Measurements from ENCODE around the gene SGSM2. TPM values are rescaled to one million over a fixed set of nuclear protein-coding genes. Genes with fewer than 3 reads are reported as not detected.

The SGSM2 gene
- total RNA-seq, 1 experiment from 2014 or later: 26.5 TPM

DNA sequence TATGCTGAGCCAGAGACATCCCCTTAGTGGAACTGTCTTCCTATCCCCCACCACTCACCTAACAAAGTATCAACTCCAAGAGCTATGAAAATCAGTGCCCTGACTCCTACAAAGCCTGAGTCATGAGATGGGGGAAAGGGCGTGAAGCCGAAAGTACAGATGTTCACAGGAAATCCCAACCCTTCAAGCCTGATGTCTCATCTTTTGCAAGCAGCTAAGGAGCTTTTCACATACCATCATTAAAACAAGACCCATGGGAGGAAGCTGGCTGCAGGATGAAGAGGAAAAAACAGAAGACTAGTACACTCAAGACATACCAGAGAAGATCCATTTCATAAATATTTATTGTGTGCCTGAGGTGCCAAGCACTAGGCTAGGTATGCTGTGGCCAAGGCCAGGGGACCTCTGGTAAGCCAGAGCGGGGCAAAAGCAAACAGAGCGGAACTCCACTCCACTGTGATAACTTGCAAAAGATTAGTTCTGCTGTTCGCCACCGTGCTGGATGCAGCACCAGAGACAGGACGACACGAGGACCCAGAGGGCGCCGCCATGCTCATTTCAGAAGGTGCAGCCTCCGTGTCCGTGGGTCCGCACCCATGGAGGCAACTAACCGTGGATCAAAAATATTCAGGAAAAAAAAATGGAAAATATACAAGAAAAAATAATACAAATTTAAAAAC is 68.1 kb downstream of the SGSM2 start:
- POLR2A ChIA-PET: interaction anchor here (0.7 to 5.6 kb wide), 8 partner anchors 10 to 106 kb away, joined by 3 to 77 read pairs (median 9); partner anchors contain the start of genes METTL16 and TSR1

DNA sequence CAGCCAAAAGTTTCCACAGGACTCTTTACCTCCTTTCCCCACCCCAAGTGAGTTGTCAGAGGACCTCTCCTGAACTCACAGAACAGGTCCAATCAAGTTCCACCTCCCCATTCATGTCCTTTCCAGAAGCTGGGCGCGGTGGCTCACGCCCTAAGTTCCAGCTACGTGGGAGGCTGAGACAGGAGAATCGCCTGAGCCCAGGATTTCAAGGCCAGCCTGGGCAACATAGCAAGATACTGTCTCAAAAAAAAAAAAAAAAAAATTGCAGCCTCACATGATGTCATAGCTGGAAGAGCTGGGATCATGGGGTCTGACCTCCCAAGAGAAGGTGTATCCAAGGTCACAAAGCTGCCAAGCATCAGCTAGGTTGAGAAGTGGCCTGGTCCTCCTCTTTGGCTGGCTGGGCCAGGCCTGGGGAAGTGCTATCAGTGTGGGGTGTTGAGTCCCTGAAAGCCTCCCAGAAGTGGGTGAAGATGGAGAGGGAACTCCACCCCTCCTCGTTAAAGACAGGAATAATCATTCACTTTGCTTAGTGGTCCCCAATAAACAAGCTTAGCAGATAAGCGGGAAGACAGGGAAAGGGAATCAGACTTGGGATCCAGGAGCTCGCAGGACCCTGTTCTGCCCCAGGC is 69.1 kb downstream of the SGSM2 start:
- DNase-seq (ENCODE audit: unreplicated experiment): peak; percentile 69
- CTCF ChIA-PET: interaction anchor here (0.5 to 14.4 kb wide), 10 partner anchors 9 to 1350 kb away, joined by 3 to 309 read pairs (median 4); no protein-coding TSS in a partner anchor
- Mint-ChIP-seq H3K4me1 (ENCODE audit: insufficient read depth, unreplicated experiment) (peaks cover 36% of the 10 kb centered on the region), H3K36me3 (ENCODE audit: insufficient read depth, unreplicated experiment) (peaks cover 6% of the 10 kb centered on the region), H3K27me3 (ENCODE audit: insufficient read depth, unreplicated experiment) (no peaks in the 10 kb centered on the region), H3K4me3 (ENCODE audit: unreplicated experiment) (peak overlapping the region; percentile 65), H3K9me3 (ENCODE audit: unreplicated experiment) (no peaks in the 10 kb centered on the region), H3K27ac (ENCODE audit: low read depth, unreplicated experiment) (peak overlapping the region; percentile 98)
- TF ChIP-seq, protein P1, sequence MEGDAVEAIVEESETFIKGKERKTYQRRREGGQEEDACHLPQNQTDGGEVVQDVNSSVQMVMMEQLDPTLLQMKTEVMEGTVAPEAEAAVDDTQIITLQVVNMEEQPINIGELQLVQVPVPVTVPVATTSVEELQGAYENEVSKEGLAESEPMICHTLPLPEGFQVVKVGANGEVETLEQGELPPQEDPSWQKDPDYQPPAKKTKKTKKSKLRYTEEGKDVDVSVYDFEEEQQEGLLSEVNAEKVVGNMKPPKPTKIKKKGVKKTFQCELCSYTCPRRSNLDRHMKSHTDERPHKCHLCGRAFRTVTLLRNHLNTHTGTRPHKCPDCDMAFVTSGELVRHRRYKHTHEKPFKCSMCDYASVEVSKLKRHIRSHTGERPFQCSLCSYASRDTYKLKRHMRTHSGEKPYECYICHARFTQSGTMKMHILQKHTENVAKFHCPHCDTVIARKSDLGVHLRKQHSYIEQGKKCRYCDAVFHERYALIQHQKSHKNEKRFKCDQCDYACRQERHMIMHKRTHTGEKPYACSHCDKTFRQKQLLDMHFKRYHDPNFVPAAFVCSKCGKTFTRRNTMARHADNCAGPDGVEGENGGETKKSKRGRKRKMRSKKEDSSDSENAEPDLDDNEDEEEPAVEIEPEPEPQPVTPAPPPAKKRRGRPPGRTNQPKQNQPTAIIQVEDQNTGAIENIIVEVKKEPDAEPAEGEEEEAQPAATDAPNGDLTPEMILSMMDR (IDR thresholded peaks at IDR 0.05; ENCODE audit: unreplicated experiment): no peak
- TSS peak; percentile 47 for BruUV-seq (replicated peaks)
- intact Hi-C loops (cut with micrococcal nuclease): no loop called here
- POLR2A ChIA-PET: interaction anchor here (0.6 to 5.6 kb wide), 13 partner anchors 7 to 443 kb away, joined by 3 to 77 read pairs (median 6); partner anchors contain the start of genes PAFAH1B1, SGSM2 and TSR1

More for the DNA sequence above, 68.1 kb downstream of the SGSM2 start:
- TSS peak; percentile 52 for BruUV-seq (replicated peaks)
- CTCF ChIA-PET: interaction anchor here (0.6 to 4.6 kb wide), 4 partner anchors 11 to 55 kb away, joined by 3 to 27 read pairs (median 14); no protein-coding TSS in a partner anchor
- Mint-ChIP-seq H3K9me3 (ENCODE audit: unreplicated experiment) (no peaks in the 10 kb centered on the region), H3K4me1 (ENCODE audit: insufficient read depth, unreplicated experiment) (peaks cover 36% of the 10 kb centered on the region), H3K27me3 (ENCODE audit: insufficient read depth, unreplicated experiment) (no peaks in the 10 kb centered on the region), H3K27ac (ENCODE audit: low read depth, unreplicated experiment) (peak overlapping the region; percentile 98), H3K36me3 (ENCODE audit: insufficient read depth, unreplicated experiment) (peaks cover 6% of the 10 kb centered on the region), H3K4me3 (ENCODE audit: unreplicated experiment) (peak overlapping the region; percentile 66)
- intact Hi-C loops (cut with micrococcal nuclease): no loop called here
- TF ChIP-seq, protein P1 (IDR thresholded peaks at IDR 0.05; ENCODE audit: unreplicated experiment): no peak
- peak; percentile 91 for DNase-seq (ENCODE audit: unreplicated experiment)

DNA sequence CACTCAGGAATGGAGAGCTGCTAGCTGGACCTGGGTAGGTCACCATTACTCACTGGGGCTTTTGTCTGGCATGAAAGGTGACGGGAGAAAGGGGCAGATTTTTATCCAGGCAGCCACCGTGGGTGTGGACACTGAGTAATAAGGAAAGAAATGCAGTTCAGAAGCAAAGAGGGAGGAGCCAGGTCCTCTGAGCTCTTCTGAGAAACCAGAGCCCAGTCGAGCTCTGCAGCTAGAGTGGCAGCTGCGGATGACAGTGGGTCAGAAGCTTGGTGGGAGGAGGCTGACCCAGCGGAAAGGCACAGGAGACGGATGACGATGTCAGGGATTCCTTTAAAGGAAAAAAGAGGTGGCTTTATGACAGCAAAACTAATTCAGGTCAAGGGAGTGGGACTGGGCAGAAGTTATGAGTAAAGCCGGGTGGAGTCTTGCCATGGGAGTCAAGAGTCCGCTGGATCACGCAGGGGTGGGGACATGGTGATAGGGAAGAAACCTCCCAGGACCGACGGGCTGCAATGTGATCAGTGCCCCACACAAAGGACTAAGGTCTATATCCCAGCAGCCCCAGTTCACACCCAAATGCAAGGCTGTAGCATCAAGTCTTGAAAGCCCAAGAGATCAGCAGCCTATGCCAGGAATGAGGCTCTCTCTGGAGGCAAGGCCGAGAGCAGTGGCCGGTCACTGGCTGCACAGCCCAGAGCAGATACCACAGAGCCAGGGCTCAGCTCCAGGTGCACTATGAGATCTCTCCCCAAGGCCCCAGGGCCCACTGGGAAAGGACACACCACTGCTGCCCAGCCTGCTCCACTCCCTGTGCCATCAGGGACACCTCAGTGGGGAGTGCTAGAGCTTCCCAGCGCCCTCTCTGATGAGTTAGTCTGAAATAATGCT is 69.8 kb downstream of the SGSM2 start:
- no TSS peak for BruUV-seq (replicated peaks)
- H3K27ac Mint-ChIP-seq (ENCODE audit: low read depth, unreplicated experiment): peak overlapping the region; percentile 98
- CTCF ChIA-PET: interaction anchor here (0.5 to 14.4 kb wide), 9 partner anchors 9 to 353 kb away, joined by 3 to 309 read pairs (median 3); no protein-coding TSS in a partner anchor
- POLR2A ChIA-PET: interaction anchor here (0.6 to 5.6 kb wide), 16 partner anchors 8 to 442 kb away, joined by 3 to 77 read pairs (median 4); partner anchors contain the start of genes PAFAH1B1, SGSM2 and TSR1
- H3K36me3 Mint-ChIP-seq (ENCODE audit: insufficient read depth, unreplicated experiment): no peaks in the 10 kb centered on the region
- intact Hi-C loops (cut with micrococcal nuclease): no loop called here
- no peaks in the 10 kb centered on the region for H3K9me3 Mint-ChIP-seq (ENCODE audit: unreplicated experiment)
- TF ChIP-seq, protein P1 (IDR thresholded peaks at IDR 0.05; ENCODE audit: unreplicated experiment): no peak
- peak; percentile 86 for DNase-seq (ENCODE audit: unreplicated experiment)
- H3K4me1 Mint-ChIP-seq (ENCODE audit: insufficient read depth, unreplicated experiment): peaks cover 36% of the 10 kb centered on the region
- H3K27me3 Mint-ChIP-seq (ENCODE audit: insufficient read depth, unreplicated experiment): no peaks in the 10 kb centered on the region
- H3K4me3 Mint-ChIP-seq (ENCODE audit: unreplicated experiment): peak overlapping the region; percentile 65

Measured in MCF 10A (cell line).